GM06990 (cell line): ENCODE results near the gene LLPH.

ENCODE experiments used
- DNase-seq: peaks from one replicate; pipeline ENCODE4 v3.0.0-alpha.2; 2011; ENCODE audit not compliant: insufficient read length; ENCODE audit errors: extremely low read depth
- H3K27me3 ChIP-seq: replicated peaks from 2 replicates; pipeline ENCODE4 v1.6.0; 2011; ENCODE audit warnings: low read length; ENCODE audit not compliant: control insufficient read depth, insufficient read depth
- H3K36me3 ChIP-seq: 2 replicates; pipeline ENCODE4 v1.5.1; 2011; ENCODE audit warnings: low read length; ENCODE audit not compliant: control insufficient read depth, insufficient read depth
- H3K4me3 ChIP-seq: replicated peaks from 2 replicates; pipeline ENCODE4 v1.5.1; 2011; ENCODE audit warnings: low read depth, mild to moderate bottlenecking, control low read depth, low read length
- CTCF ChIP-seq: IDR thresholded peaks from 2 replicates; pipeline ENCODE4 v1.5.1; 2011; ENCODE audit warnings: low read length, control low read depth, mild to moderate bottlenecking, inconsistent platforms; ENCODE audit not compliant: insufficient read depth, poor library complexity, severe bottlenecking

LLPH gene

DNA sequence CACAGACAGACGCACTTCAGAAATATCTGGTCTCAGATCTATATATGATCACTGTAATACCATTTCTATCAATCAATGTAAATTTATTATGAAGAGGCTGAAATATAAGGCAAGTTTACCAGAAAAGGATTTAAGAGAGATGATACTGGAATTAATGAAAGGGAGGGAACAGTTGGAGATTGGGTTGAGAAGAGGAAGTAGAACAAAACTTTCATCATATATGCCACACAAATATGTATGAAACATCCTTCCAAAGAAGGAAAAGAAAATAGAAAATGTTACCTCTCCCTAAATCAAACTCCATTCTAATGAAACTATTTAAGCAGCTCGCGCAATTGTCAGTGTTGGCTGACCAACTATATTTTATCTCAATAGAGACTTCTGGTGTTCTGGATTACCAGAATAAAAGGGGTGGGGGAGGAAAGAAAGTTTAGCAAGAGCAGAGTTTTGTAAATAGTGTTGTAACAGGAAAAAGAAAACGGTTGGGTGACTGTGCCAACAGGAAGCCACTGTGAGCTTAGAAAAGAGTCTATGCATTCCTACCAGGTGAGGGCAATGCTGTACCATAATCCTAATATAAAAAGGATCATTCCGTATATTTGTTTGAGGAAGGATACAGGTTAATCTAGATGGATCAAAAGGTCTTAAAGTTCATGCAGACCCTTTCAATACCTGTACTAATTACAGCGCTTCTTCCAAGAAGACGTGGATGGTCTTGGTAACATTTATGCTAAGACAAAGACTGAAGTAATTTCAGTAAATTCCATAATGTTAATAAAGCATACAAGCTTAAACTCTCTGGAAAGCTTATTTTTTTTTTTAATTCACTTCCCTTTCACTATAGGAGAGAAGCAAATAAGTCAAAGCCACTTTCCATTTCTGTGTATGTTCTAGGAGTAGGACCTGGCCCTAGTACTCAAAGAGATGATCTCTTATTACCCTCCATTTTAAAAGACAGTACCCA, 14.5 kb upstream of the LLPH start:
- no peaks in the 10 kb centered on the region for H3K27me3 ChIP-seq
- DNase-seq: no peak
- TF ChIP-seq CTCF: peak; percentile 14
- H3K36me3 ChIP-seq: peaks cover 3% of the 10 kb centered on the region
- no peak overlapping the region for H3K4me3 ChIP-seq

- TF ChIP-seq CTCF: no peak
- no peak for DNase-seq
- no peaks in the 10 kb centered on the region for H3K27me3 ChIP-seq
- peaks cover 3% of the 10 kb centered on the region for H3K36me3 ChIP-seq
- H3K4me3 ChIP-seq: no peak overlapping the region
These were observed 13.3 kb upstream of the LLPH start for GRCh38 chr12:66143868-66144267.

DNA sequence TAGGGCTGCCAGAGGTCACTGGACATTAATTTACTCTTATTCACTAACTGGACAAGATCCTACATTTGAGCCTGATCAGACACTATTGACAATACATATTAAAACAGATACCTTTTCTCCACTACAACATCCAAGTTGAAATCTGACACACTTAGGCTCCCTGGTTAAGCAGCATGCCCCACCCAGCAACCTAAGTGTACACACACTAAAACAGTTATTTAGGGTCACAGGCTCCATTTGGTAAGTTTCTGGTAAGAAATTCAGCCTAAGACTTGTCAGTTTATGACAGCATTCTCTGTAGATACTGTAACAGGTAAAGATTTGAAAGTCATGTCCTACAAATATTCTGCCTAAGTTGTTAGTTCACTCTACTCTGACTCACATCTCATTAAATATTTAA, 12.3 kb upstream of the LLPH start:
- no peak for DNase-seq
- Histone ChIP-seq H3K27me3 (no peaks in the 10 kb centered on the region), H3K36me3 (peaks cover 4% of the 10 kb centered on the region), H3K4me3 (no peak overlapping the region)
- TF ChIP-seq CTCF: no peak

- peaks cover 5% of the 10 kb centered on the region for H3K36me3 ChIP-seq
- no peak for DNase-seq
- H3K27me3 ChIP-seq: no peaks in the 10 kb centered on the region
- H3K4me3 ChIP-seq: no peak overlapping the region
- TF ChIP-seq CTCF: no peak
These were observed 10.7 kb upstream of the LLPH start for GRCh38 chr12:66141299-66141698.

DNA sequence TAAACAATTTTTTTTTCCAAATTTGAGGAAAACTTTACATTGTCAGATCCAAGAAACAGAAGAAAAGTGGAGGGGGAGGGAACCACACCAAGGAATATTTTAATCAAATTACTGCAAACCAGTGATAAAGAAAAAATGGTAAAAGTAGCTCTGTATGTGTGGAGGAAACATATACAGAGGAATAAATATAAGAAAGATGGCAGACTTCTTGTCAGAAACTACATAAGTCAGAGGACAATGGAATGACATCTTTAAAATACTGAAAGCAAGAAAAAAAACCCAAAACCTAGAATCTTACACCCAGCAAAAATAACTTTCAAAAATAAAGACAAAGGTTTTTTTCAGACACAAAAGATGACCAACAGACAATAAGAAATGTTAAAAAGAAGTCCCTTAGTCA, 10.2 kb upstream of the LLPH start:
- DNase-seq: no peak
- peaks cover 5% of the 10 kb centered on the region for H3K36me3 ChIP-seq

More for the DNA sequence above, 10.2 kb upstream of the LLPH start:
- H3K27me3 ChIP-seq: no peaks in the 10 kb centered on the region
- no peak for TF ChIP-seq CTCF
- no peak overlapping the region for H3K4me3 ChIP-seq
